HEK293T (cell line): ENCODE data around the gene DDX3X.

Experiments used
- ARNT ChIP-seq: fragments of 450-650 bp; IDR thresholded peaks from 2 replicates; pipeline ENCODE4 v1.6.1; 2017; ENCODE audit warnings: mild to moderate bottlenecking
- BHLHE40 ChIP-seq: fragments of 450-650 bp; IDR thresholded peaks from 2 replicates; pipeline ENCODE4 v1.6.1; 2016; ENCODE audit warnings: mild to moderate bottlenecking, moderate library complexity, borderline replicate concordance
- CTBP1 ChIP-seq: fragments of 450-650 bp; IDR thresholded peaks from 2 replicates; pipeline ENCODE4 v1.6.1; 2016; ENCODE audit warnings: borderline replicate concordance
- FOXA1 ChIP-seq: fragments of 450-650 bp; IDR thresholded peaks from 2 replicates; pipeline ENCODE4 v1.6.1; 2016; ENCODE audit warnings: mild to moderate bottlenecking
- HDGF ChIP-seq: fragments of 450-650 bp; IDR thresholded peaks from 2 replicates; pipeline ENCODE4 v1.6.1; 2017; ENCODE audit warnings: antibody characterized with exemption, borderline replicate concordance
- L3MBTL2 ChIP-seq: fragments of 450-650 bp; conservative IDR thresholded peaks from 2 replicates; pipeline ENCODE4 v1.6.1; 2016; ENCODE audit warnings: mild to moderate bottlenecking
- NFRKB ChIP-seq: fragments of 450-650 bp; IDR thresholded peaks from 2 replicates; pipeline ENCODE4 v1.6.1; 2016; ENCODE audit warnings: mild to moderate bottlenecking, moderate library complexity
- SP1 ChIP-seq: fragments of 450-650 bp; IDR thresholded peaks from 2 replicates; pipeline ENCODE4 v1.6.1; 2017
- SUZ12 ChIP-seq: fragments of 450-650 bp; IDR thresholded peaks from 2 replicates; pipeline ENCODE4 v1.6.1; 2016; ENCODE audit warnings: mild to moderate bottlenecking
- TARDBP ChIP-seq: fragments of 450-650 bp; IDR thresholded peaks from 2 replicates; pipeline ENCODE4 v1.6.1; 2016
- ZNF384 ChIP-seq: fragments of 450-650 bp; IDR thresholded peaks from 2 replicates; pipeline ENCODE4 v1.6.1; 2016

DNA sequence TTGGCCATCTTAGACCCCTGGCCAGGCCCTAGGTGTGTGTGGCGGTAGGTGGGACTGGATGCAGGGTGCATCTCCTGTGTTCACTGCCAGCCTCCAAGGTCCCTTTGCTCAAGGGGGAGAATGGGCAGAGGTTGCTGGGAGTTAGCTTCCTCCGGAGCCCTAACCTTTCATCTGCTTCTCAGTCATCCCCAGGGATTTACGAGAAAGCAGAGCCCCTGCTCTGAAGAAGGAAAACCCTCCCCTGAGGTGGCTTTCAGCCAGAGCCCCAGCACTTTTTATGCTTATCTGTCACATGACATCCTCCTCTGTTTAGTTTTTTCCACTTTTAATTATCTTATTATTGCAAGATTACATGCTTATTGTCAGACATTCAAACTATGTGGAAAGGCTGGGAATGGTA, 44.9 kb upstream of the DDX3X start:
- TF ChIP-seq L3MBTL2 = no peak
- TF ChIP-seq ZNF384 = no peak
- TF ChIP-seq SUZ12 = no peak
- TF ChIP-seq TARDBP = no peak
- no peak for TF ChIP-seq FOXA1
- TF ChIP-seq SP1 = no peak
- TF ChIP-seq BHLHE40 = no peak
- TF ChIP-seq NFRKB = no peak
- no peak for TF ChIP-seq HDGF
- no peak for TF ChIP-seq CTBP1
- no peak for TF ChIP-seq ARNT
